DMS153 (cell line): ENCODE data around the gene ADARB2.

ENCODE experiments used
- DNase-seq: peaks from one replicate; lab custom pipeline; 2025; lab: John Stamatoyannopoulos, UW

The ADARB2 gene

GRCh38 chr10:1613511-1613910 is 123.8 kb downstream of the ADARB2 start:
- no peak for DNase-seq

GRCh38 chr10:1612908-1613307 is 124.4 kb downstream of the ADARB2 start:
- no peak for DNase-seq

GRCh38 chr10:1611936-1612550 is 125.3 kb downstream of the ADARB2 start:
- no peak for DNase-seq

- no peak for DNase-seq
Observed at GRCh38 chr10:1610986-1611770, 126.1 kb downstream of the ADARB2 start.

- DNase-seq, result no peak
Observed at GRCh38 chr10:1609648-1609970, 127.7 kb downstream of the ADARB2 start.

- DNase-seq, result no peak
Observed at GRCh38 chr10:1608851-1609647, 128.3 kb downstream of the ADARB2 start.

GRCh38 chr10:1608408-1608807 is 128.9 kb downstream of the ADARB2 start:
- no peak for DNase-seq

- no peak for DNase-seq
Observed at GRCh38 chr10:1607466-1607865, 129.9 kb downstream of the ADARB2 start.

GRCh38 chr10:1605999-1606940 is 131.1 kb downstream of the ADARB2 start:
- DNase-seq, result no peak

GRCh38 chr10:1605121-1605520 is 132.2 kb downstream of the ADARB2 start:
- DNase-seq, result no peak

- no peak for DNase-seq
Observed at GRCh38 chr10:1604246-1604645, 133.1 kb downstream of the ADARB2 start.

GRCh38 chr10:1603181-1603580 is 134.1 kb downstream of the ADARB2 start:
- no peak for DNase-seq

GRCh38 chr10:1602037-1602484 is 135.3 kb downstream of the ADARB2 start:
- DNase-seq, result no peak

GRCh38 chr10:1601406-1601805 is 135.9 kb downstream of the ADARB2 start:
- no peak for DNase-seq

GRCh38 chr10:1600861-1601260 is 136.5 kb downstream of the ADARB2 start:
- no peak for DNase-seq

- no peak for DNase-seq
Observed at GRCh38 chr10:1598393-1599153, 138.8 kb downstream of the ADARB2 start.

GRCh38 chr10:1597370-1598146 is 139.8 kb downstream of the ADARB2 start:
- no peak for DNase-seq

- no peak for DNase-seq
Observed at GRCh38 chr10:1596482-1597099, 140.7 kb downstream of the ADARB2 start.

- DNase-seq, result no peak
Observed at GRCh38 chr10:1595726-1596125, 141.6 kb downstream of the ADARB2 start.

- no peak for DNase-seq
Observed at GRCh38 chr10:1595242-1595600, 142.1 kb downstream of the ADARB2 start.
